Spinal cord (tissue), 10 donors: Measurements from ENCODE around the gene TMEM259. TPM values are rescaled to one million over a fixed set of nuclear protein-coding genes. Genes with fewer than 3 reads are reported as not detected.
A peak's percentile ranks its signal among the peaks of the same experiment; 100 is the strongest.

Experiments
- DNase-seq, 6 donors: peaks; one replicate each; pipeline versions ENCODE4 v3.0.0 to v3.0.0-alpha.2; 2013 to 2015; ENCODE audit warnings: low spot score in 6 of 6, low read depth in 4 of 6
- H3K27ac ChIP-seq: one replicate; pipeline ENCODE4 v1.5.1; 2013; ENCODE audit warnings: low read depth, low read length, control low read depth
- H3K27me3 ChIP-seq: one replicate; pipeline ENCODE4 v1.6.1; 2013; ENCODE audit warnings: low read length; ENCODE audit not compliant: control insufficient read depth, insufficient read depth
- H3K36me3 ChIP-seq: one replicate; pipeline ENCODE4 v1.6.1; 2013; ENCODE audit warnings: low read length; ENCODE audit not compliant: control insufficient read depth, insufficient read depth
- H3K4me1 ChIP-seq: one replicate; pipeline ENCODE4 v1.6.1; 2013; ENCODE audit warnings: low read length; ENCODE audit not compliant: control insufficient read depth, insufficient read depth
- H3K4me3 ChIP-seq: one replicate; pipeline ENCODE4 v1.5.1; 2013; ENCODE audit warnings: low read depth, low read length, control low read depth
- H3K9me3 ChIP-seq: one replicate; pipeline ENCODE4 v1.6.1; 2013; ENCODE audit warnings: low read length; ENCODE audit not compliant: control insufficient read depth, insufficient read depth
- WGBS: methylation state at CpG from one replicate; pipeline ENCODE4 v1.1.5; 2013; ENCODE audit warnings: missing lambda C conversion rate; ENCODE audit not compliant: insufficient coverage; 5-methylcytosine and 5-hydroxymethylcytosine counted together
- polyA plus RNA-seq, 2 donors: library from polyadenylated mRNA; unstranded; fragments of 120-200 nt; gene quantifications; one replicate each; pipeline ENCODE4 v1.2.1, GENCODE V29; 2013; ENCODE audit not compliant: insufficient read length in 2 of 2
- total RNA-seq, 2 donors: library from RNA; depleted of rRNA in 1 of 2; stranded (reverse); fragments of 120-200 nt in 1 of 2; fragments of >200 nt in 1 of 2; gene quantifications; one replicate each; pipeline versions ENCODE4 v1.2.3 to v1.2.4, GENCODE V29; 2013 to 2014
- donor health status: healthy.

Gene TMEM259
- total and polyA plus RNA-seq, 4 donors = 32.7 to 191 (median 130) TPM

DNA sequence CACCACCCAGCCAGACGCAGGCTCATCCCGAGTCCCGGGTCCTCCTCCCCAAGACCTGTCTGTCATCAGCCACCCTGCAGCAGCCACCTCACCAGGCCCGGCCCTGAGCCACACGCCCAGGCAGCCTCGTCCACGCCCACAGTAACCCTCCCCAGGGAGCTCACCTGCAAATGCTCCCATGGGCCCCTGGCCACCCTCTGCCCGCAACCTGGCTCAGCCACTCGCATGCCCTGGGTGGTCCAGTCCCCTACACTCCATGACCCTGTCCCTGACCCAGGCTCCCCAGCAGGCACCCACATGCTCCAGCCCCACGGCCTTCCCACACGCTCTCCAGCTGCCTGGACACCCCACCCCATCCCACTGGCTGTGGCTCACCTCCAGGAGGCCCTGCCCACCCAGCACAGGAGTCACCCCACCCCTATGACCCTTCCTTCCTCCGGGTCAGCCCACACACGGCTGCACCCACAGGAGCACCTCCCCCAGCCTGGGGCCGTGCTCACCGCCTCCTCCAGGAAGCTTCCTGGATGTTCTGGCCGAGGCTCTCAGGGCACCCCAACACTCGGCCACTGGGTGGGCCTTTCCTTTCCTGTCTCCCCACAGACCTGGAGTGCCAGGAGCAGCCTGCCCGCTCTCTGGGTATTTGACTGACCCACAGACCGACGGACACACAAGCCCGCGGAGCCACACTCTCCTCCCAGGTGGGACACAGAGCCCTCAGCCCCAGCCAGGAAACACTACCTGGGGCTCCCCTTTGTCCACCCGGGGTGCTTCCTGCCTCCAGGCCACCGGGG lies 3.6 kb downstream of the TMEM259 start:
- no peak for DNase-seq
- Histone ChIP-seq H3K9me3 (no peaks in the 10 kb centered on the region), H3K36me3 (peaks cover 75% of the 10 kb centered on the region), H3K27me3 (no peaks in the 10 kb centered on the region), H3K4me1 (peaks cover 61% of the 10 kb centered on the region), H3K27ac (no peak overlapping the region), H3K4me3 (no peak overlapping the region)
- 70% methylated on average over 24 of the region's 24 CpGs for WGBS

DNA sequence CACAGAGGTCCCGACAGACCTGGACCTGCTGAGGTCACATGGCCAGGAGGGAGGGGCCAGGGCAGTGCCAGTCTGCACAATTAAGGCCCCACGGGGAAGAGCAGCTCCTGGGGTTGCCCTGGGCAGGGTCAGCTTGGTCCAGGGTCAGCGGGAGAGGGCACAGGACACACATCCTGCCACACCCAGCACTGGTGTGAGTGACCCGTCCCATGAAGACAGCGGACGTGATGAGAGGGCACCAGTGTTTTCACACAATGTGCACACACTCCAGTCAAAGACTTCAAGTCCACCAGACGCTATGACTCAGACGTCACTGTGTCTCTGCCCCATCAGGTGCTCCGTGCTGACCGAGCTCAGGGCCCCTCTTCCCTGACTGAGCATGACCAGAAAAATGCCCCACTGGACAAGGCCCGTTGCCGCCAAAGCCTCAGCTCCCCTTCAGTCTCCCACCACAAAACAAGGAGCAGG lies 4.2 kb downstream of the TMEM259 start:
- peaks cover 81% of the 10 kb centered on the region for H3K36me3 ChIP-seq
- DNase-seq = no peak
- H3K4me1 ChIP-seq = peaks cover 57% of the 10 kb centered on the region
- 59% methylated on average over 12 of the region's 12 CpGs for WGBS
- H3K4me3 ChIP-seq = no peak overlapping the region
- H3K27ac ChIP-seq = no peak overlapping the region
- H3K9me3 ChIP-seq = no peaks in the 10 kb centered on the region
- H3K27me3 ChIP-seq = no peaks in the 10 kb centered on the region

DNA sequence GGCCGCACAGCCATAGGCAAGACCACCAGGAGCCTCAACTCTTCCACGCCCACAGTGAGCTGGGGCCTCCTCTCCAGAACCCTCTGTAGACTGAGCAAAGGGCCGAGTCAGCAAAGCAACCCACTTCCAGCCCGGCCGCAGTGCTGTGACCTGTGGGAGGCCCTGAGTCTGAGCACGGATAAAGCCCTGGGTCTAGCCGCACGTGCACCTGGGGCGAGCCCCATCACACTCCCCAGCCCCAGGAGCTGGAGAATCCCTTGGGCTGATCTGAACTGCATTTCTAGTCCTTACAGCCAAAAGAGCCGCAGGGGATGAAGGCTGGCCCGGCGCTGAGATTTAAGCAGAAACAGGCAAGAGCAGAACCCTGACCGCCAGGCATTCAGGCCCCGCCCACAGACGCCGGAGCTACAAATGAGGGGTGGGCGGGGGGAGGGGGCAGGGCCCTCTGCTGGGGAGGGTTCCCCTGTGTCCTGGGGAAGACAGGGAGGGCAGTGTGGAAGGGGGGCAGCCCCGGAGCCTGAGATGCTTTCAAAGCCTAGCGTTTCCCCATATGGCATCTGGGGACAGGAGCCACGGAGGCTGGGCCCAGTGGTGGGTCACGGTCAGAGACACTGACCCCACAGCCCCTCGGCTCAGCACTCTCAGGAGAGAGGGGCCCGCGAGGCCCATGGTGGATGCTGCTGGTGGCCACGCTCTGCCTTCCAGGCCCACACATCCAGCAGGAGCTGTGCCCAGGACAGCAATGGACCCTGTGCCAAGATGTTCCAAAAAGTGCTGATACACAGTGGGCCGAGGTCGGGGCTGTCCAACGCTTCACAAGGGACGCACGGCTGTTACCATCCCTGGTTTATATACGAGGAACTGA lies 4.9 kb downstream of the TMEM259 start:
- Histone ChIP-seq H3K36me3 (peaks cover 88% of the 10 kb centered on the region), H3K4me1 (peaks cover 54% of the 10 kb centered on the region), H3K4me3 (no peak overlapping the region), H3K27ac (peak overlapping the region; percentile 40), H3K9me3 (no peaks in the 10 kb centered on the region), H3K27me3 (no peaks in the 10 kb centered on the region)
- DNase-seq = peak in 1 of 6 donors; percentile 23
- 42% methylated on average over 31 of the region's 31 CpGs for WGBS

DNA sequence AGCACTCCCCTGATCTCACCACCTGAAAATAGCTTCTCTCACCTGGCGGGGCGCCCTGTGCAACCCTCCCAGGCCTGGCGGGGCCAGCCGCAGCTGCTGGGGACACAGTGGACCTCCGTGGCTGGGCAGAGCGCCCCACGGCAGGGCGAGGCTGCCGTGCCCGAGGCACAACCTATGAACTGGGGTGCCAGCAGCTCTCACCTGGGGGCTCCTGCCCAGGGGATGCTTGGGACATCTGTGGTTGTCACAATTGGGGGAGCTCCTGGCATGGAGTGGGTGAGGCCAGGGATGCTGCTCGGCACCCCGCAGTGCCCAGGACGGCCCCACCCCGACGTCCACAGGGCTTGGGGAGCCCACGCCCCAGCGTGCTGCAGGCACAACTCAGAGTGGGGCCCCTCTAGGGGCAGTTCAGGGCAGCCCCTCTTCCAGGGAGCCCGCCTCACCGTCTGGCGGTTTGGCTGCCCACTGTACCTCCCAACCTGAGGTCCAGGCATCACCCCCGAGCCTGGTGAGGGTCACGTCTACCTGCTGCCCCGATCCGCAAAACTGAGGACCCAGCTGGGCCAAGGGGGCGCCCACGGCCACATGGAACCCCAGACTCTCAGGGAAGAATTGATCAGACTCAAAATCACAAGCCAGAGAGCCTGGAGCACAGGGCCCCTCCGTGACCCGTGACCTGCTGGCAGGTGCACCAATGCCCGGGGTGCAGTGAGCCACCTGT lies 5.7 kb downstream of the TMEM259 start:
- no peaks in the 10 kb centered on the region for H3K9me3 ChIP-seq
- H3K36me3 ChIP-seq = peaks cover 96% of the 10 kb centered on the region
- H3K27ac ChIP-seq = peak overlapping the region; percentile 40
- no peak for DNase-seq
- H3K4me3 ChIP-seq = no peak overlapping the region
- H3K27me3 ChIP-seq = no peaks in the 10 kb centered on the region
- peaks cover 51% of the 10 kb centered on the region for H3K4me1 ChIP-seq
- 92% methylated on average over 28 of the region's 29 CpGs for WGBS

DNA sequence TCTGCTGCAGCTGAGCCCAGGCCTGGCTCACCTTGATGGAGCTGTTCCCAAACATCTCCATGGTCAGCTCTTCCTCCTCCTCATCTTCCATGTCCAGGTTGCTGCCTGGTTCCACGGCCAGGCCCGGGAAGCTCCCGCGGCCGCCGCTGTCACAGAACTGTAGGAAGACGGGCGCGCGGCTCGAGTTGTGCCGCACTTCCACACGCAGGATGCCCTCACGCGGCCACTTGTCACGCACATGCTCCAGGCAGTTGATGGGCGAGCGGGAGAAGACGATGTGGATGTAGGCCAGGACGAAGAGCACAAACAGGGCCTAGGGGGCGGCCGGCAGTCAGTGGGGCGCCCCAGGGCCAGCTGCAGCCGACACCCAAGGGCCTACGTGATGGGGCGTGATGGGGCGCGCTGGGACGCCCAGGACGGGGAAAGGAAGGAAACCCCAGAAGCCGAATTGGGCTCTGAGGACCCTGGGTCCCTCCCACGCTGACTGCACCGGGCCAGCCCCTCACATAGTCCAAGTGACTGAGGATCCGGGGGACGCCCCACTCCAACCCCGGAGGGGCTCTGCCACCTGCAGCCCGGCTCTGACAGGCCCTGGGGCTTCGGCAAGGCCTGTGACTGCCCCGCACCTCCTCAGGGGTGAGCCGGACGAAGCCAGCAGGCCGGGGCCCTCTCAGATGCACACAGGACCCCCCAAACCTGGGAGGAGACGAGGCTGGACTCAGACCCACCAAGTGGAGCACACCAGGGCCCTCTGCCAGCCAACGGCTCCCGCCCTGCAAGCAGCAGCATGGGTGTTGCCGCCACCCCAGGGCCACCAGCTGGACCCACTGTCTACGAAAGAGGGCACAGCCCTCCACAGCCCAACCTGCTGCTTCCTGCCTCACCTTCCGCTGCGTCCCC lies 6.5 kb downstream of the TMEM259 start:
- Histone ChIP-seq H3K4me3 (no peak overlapping the region), H3K9me3 (no peaks in the 10 kb centered on the region), H3K36me3 (peaks cover 97% of the 10 kb centered on the region), H3K4me1 (peaks cover 43% of the 10 kb centered on the region), H3K27me3 (no peaks in the 10 kb centered on the region), H3K27ac (no peak overlapping the region)
- 95% methylated on average over 47 of the region's 49 CpGs for WGBS
- DNase-seq = no peak

DNA sequence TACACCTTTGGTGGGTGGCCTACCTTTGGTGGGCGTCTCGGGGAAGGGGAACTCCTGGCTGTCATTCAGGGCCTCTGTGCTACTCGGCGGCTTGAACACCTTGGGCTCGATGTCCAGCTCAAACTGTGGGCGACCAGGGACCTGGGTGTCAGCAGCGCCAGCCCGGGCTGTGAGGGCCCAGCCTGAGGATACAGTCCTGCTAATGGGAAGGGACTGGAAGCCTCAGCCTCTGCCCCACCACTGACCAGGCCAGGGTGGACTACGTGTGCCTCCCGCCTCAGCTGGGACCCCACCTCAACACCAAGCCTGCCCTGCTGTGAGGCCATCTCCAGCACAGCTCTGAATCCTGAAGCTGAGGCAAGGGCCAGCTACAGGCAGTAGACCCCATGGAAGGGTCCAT lies 7.7 kb downstream of the TMEM259 start:
- DNase-seq = no peak
- Histone ChIP-seq H3K9me3 (no peaks in the 10 kb centered on the region), H3K4me1 (peaks cover 33% of the 10 kb centered on the region), H3K27ac (no peak overlapping the region), H3K27me3 (no peaks in the 10 kb centered on the region), H3K4me3 (no peak overlapping the region), H3K36me3 (peaks cover 99% of the 10 kb centered on the region)
- 99% methylated on average over 10 of the region's 10 CpGs for WGBS

DNA sequence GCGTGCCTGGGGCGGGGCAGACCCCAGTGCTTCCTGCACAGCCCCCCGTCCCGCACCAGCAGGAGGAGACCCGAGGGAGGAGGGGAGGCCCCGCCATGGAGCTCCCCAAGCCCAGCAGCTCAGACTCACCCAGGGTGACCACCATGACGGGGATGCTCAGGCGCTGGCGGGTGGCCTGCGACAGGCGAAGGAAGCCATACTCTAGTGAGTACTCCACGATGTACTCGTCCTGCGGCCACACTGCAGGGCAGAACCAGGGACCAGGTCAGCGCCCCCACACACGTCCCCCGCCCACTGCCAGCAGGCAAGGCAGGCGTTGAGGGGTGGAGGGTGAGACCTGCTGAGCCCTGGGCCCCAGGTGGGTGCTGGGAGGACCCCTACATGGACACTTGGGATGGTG lies 8.6 kb downstream of the TMEM259 start:
- 95% methylated on average over 17 of the region's 18 CpGs for WGBS
- Histone ChIP-seq H3K4me3 (no peak overlapping the region), H3K36me3 (peaks cover 98% of the 10 kb centered on the region), H3K4me1 (peaks cover 24% of the 10 kb centered on the region), H3K27ac (no peak overlapping the region), H3K9me3 (no peaks in the 10 kb centered on the region), H3K27me3 (no peaks in the 10 kb centered on the region)
- no peak for DNase-seq

DNA sequence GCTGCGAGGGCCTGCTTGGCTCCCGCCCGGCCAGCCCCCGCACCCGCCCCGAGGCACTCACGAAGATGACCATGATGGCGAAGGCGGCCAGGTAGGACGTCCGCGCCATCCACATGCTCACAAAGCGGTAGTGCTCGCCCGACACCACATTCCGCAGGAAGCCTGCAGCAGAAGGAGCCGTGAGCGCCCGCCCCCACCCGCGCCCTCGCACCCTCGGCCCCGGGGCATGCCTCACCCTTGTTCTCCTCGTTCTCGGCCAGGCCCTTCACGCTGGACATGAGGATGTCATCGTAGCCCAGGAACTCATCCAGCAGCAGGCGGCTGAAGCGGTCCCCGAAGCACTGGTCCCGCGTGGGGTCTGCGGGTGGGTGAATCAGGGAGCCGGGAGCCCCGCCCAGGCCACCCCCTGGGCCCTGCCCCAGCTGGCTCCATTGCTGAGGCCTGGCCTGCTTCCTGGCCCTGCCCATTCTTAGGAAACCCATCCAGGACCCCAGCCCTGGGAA lies 9.0 kb downstream of the TMEM259 start:
- no peaks in the 10 kb centered on the region for H3K27me3 ChIP-seq
- no peak for DNase-seq
- WGBS = 96% methylated on average over 36 of the region's 36 CpGs
- peaks cover 19% of the 10 kb centered on the region for H3K4me1 ChIP-seq
- H3K9me3 ChIP-seq = no peaks in the 10 kb centered on the region
- no peak overlapping the region for H3K27ac ChIP-seq
- no peak overlapping the region for H3K4me3 ChIP-seq
- H3K36me3 ChIP-seq = peaks cover 98% of the 10 kb centered on the region
